B cell (primary cell): ENCODE data around the gene PODXL. TPM values are rescaled to one million over a fixed set of nuclear protein-coding genes. Genes with fewer than 3 reads are reported as not detected.

ENCODE experiments used
- ATAC-seq: fragments of 200-7000 bp; cut with Tn5 transposase; one replicate; pipeline ENCODE4 v1.10.0; 2021; ENCODE audit warnings: low read depth, mild to moderate bottlenecking, moderate number of reproducible peaks, moderate library complexity
- CTCF ChIA-PET: fragments of 350-600 bp; sonication (Branson Sonifier 250); formaldehyde crosslinking; loops from one replicate; lab custom pipeline; 2021; ENCODE audit warnings: antibody characterized with exemption, inconsistent platforms; lab: Charles Lee
- POLR2A ChIA-PET: fragments of 350-600 bp; sonication (Branson Sonifier 250); formaldehyde crosslinking; loops from one replicate; lab custom pipeline; 2021; ENCODE audit warnings: antibody characterized with exemption; lab: Charles Lee
- DNase-seq: peaks from one replicate; pipeline ENCODE4 v3.0.0; 2013
- H2AFZ ChIP-seq: 2 replicates; pipeline ENCODE4 v1.6.1; 2012; ENCODE audit warnings: mild to moderate bottlenecking, low read depth, low read length; ENCODE audit not compliant: insufficient read depth, poor library complexity, severe bottlenecking
- H3K27ac ChIP-seq, 2 donors: 1 replicate in 1 of 2; 2 replicates in 1 of 2; pipeline ENCODE4 v1.5.1; 2012 to 2013; ENCODE audit warnings: low read length in 2 of 2, mild to moderate bottlenecking in 2 of 2, moderate library complexity in 1 of 2
- H3K27me3 ChIP-seq, 4 experiments: fragments of 200-600 bp in 1 of 4; sonication (generic) in 1 of 4; replicated peaks in 1 of 4; 1 replicate in 2 of 4; 2 replicates in 2 of 4; pipeline versions ENCODE4 v1.6.1 to v1.7.0; 2013 to 2016; ENCODE audit warnings: low read length in 3 of 4, mild to moderate bottlenecking in 2 of 4, mixed read lengths in 1 of 4, moderate library complexity in 1 of 4; ENCODE audit not compliant: insufficient read depth in 4 of 4, control insufficient read depth in 3 of 4; ENCODE audit errors: control extremely low read depth in 1 of 4
- H3K36me3 ChIP-seq, 2 experiments: replicated peaks in 1 of 2; 1 replicate in 1 of 2; 2 replicates in 1 of 2; pipeline versions ENCODE4 v1.6.1 to v1.7.1; 2013; ENCODE audit warnings: low read length in 1 of 2; ENCODE audit not compliant: insufficient read depth in 2 of 2, control insufficient read depth in 1 of 2; ENCODE audit errors: control extremely low read depth in 1 of 2, extremely low read depth in 1 of 2
- H3K4me1 ChIP-seq, 2 donors: fragments of 200-600 bp in 1 of 2; sonication (generic) in 1 of 2; 1 replicate in 1 of 2; 2 replicates in 1 of 2; pipeline versions ENCODE4 v1.5.1 to v1.6.1; 2013 to 2017; ENCODE audit warnings: low read length in 2 of 2; ENCODE audit not compliant: control insufficient read depth in 2 of 2, insufficient read depth in 2 of 2
- H3K4me2 ChIP-seq: replicated peaks from 2 replicates; pipeline ENCODE3; 2012; ENCODE audit warnings: mild to moderate bottlenecking, low read depth, low read length; ENCODE audit not compliant: poor library complexity, severe bottlenecking
- H3K4me3 ChIP-seq, 5 experiments: fragments of 200-600 bp in 1 of 5; sonication (generic) in 1 of 5; 1 replicate in 3 of 5; 2 replicates in 2 of 5; pipeline versions ENCODE4 v1.5.1 to v1.7.0; 2011 to 2016; ENCODE audit warnings: low read length in 4 of 5, mild to moderate bottlenecking in 4 of 5, low read depth in 2 of 5, control low read depth in 1 of 5, moderate library complexity in 1 of 5; ENCODE audit not compliant: insufficient read depth in 1 of 5; ENCODE audit errors: control extremely low read depth in 1 of 5, extremely low read depth in 1 of 5
- H3K79me2 ChIP-seq: fragments of 200-600 bp; sonication (generic); one replicate; pipeline ENCODE4 v1.6.0; 2016; ENCODE audit warnings: low read length; ENCODE audit not compliant: control insufficient read depth, insufficient read depth
- H3K9ac ChIP-seq: fragments of 200-600 bp; sonication (generic); 2 replicates; pipeline ENCODE4 v1.6.1; 2017; ENCODE audit warnings: mild to moderate bottlenecking, low read length, moderate library complexity
- H3K9me3 ChIP-seq, 3 donors: one replicate each; pipeline versions ENCODE4 v1.6.1 to v1.7.1; 2013; ENCODE audit warnings: low read length in 2 of 3; ENCODE audit not compliant: control insufficient read depth in 2 of 3, insufficient read depth in 1 of 3; ENCODE audit errors: control extremely low read depth in 1 of 3
- H4K20me1 ChIP-seq: 2 replicates; pipeline ENCODE4 v1.6.0; 2012; ENCODE audit warnings: mild to moderate bottlenecking, low read length; ENCODE audit not compliant: insufficient read depth, control insufficient read depth, poor library complexity, severe bottlenecking
- H3K27ac Mint-ChIP-seq: one replicate; pipeline ENCODE4 v1.8.0; 2021; ENCODE audit warnings: mixed read lengths
- H3K27me3 Mint-ChIP-seq: one replicate; pipeline ENCODE4 v1.8.0; 2021; ENCODE audit warnings: mixed read lengths
- H3K4me1 Mint-ChIP-seq: one replicate; pipeline ENCODE4 v1.8.0; 2021; ENCODE audit warnings: mixed read lengths
- H3K4me3 Mint-ChIP-seq: one replicate; pipeline ENCODE4 v1.8.0; 2021; ENCODE audit warnings: mixed read lengths
- H3K9me3 Mint-ChIP-seq: one replicate; pipeline ENCODE4 v1.8.0; 2022; ENCODE audit warnings: mixed read lengths; ENCODE audit not compliant: insufficient read depth
- EZH2 ChIP-seq: IDR thresholded peaks from 2 replicates; pipeline ENCODE4 v1.6.1; 2012; ENCODE audit warnings: borderline replicate concordance, low read depth, mild to moderate bottlenecking, moderate library complexity, low read length; ENCODE audit not compliant: insufficient read depth, poor library complexity, severe bottlenecking
- WGBS: methylation state at CpG from one replicate; pipeline ENCODE4 v1.1.5; 2013; ENCODE audit warnings: missing lambda C conversion rate; ENCODE audit not compliant: insufficient coverage; 5-methylcytosine and 5-hydroxymethylcytosine counted together
- intact Hi-C: fragments of 100-400 bp; cut with micrococcal nuclease; formaldehyde crosslinking; loops from one replicate; pipeline ENCODE4 v1.10.0; 2022
- polyA plus RNA-seq: library from polyadenylated mRNA; depleted of rRNA; stranded (reverse); fragments of >200 nt; gene quantifications from 2 replicates; pipeline ENCODE4 v1.2.3, GENCODE V29; 2012
- total RNA-seq, 2 donors: library from RNA; stranded (reverse); fragments of 120-200 nt in 1 of 2; gene quantifications; 1 replicate in 1 of 2; 2 replicates in 1 of 2; pipeline versions ENCODE4 v1.2.3 to v1.2.4, GENCODE V29; 2013 to 2022
- TF ChIP-seq, protein P1 (sequence below): fragments of 200-600 bp; IDR thresholded peaks from one replicate; pipeline ENCODE4 v1.8.0; 2022; ENCODE audit warnings: antibody characterized with exemption, mild to moderate bottlenecking

The PODXL gene
- total and polyA plus RNA-seq, 2 donors (not counting 1 experiment from before 2014, with no cell fraction given): 1.5 to 5.8 TPM

DNA sequence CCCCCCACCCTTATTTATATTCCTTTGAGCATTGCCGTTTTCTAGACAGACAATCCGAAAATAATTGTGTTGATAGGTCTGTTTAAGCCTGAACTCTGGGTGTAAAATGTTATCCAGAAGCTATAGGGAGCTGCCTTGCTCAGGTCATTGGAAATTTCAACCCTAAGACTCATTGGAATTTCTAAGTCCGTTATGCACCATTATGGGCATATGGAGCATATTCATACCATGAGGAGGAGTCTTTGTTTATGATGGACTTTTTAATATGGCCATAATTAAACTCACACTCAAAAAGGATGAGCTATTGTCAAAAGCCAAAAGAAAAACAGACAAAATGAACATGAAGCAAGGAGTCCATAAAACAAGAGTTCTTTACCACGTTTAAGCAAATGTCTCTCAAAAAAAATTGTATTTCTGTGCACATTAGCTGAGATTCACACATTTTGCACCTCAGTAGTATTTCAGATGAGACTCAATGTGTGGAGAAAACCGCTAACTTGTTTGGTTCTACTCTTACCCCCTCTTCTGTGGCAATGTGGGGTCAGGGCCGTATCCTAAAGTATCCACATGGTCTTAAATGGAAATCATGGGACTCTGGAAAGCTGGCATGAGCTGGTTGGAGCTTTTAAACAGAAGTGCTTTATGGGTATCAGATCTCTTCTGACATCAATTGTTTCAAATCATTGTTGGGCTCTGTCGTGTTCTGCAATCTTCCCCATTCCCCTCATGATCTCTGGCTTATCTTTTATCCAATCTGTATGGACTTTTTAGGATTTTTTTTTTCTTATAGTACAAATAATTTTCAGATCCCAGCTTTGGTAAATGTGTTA lies 60.5 kb downstream of the PODXL start:
- Mint-ChIP-seq H3K27ac (no peak overlapping the region), H3K9me3 (no peaks in the 10 kb centered on the region), H3K4me3 (no peak overlapping the region), H3K4me1 (no peaks in the 10 kb centered on the region), H3K27me3 (no peaks in the 10 kb centered on the region)
- no peaks in the 10 kb centered on the region for H3K79me2 ChIP-seq
- POLR2A ChIA-PET: interaction anchor here (0.6 kb wide), 1 partner anchor 151 kb away, joined by 8 read pairs; no protein-coding TSS in a partner anchor
- ATAC-seq (no peak), DNase-seq (no peak)
- no peak overlapping the region for H3K27ac ChIP-seq
- intact Hi-C loops: no loop called here
- WGBS: 100% methylated on average over 1 of the region's 7 CpGs
- CTCF ChIA-PET: interaction anchor here (0.8 to 1.4 kb wide), 2 partner anchors 9 to 11 kb away, joined by 3 to 5 read pairs; no protein-coding TSS in a partner anchor
- TF ChIP-seq, protein P1, sequence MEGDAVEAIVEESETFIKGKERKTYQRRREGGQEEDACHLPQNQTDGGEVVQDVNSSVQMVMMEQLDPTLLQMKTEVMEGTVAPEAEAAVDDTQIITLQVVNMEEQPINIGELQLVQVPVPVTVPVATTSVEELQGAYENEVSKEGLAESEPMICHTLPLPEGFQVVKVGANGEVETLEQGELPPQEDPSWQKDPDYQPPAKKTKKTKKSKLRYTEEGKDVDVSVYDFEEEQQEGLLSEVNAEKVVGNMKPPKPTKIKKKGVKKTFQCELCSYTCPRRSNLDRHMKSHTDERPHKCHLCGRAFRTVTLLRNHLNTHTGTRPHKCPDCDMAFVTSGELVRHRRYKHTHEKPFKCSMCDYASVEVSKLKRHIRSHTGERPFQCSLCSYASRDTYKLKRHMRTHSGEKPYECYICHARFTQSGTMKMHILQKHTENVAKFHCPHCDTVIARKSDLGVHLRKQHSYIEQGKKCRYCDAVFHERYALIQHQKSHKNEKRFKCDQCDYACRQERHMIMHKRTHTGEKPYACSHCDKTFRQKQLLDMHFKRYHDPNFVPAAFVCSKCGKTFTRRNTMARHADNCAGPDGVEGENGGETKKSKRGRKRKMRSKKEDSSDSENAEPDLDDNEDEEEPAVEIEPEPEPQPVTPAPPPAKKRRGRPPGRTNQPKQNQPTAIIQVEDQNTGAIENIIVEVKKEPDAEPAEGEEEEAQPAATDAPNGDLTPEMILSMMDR: no peak
- TF ChIP-seq EZH2: no peak
- H4K20me1 ChIP-seq: no peaks in the 10 kb centered on the region
- H3K4me1 ChIP-seq: no peaks in the 10 kb centered on the region
- H3K27me3 ChIP-seq: no peaks in the 10 kb centered on the region
- peaks cover 3 to 7% of the 10 kb centered on the region in 2 experiments for H3K36me3 ChIP-seq
- H3K4me3 ChIP-seq: no peak overlapping the region
- H2AFZ ChIP-seq: no peak overlapping the region
- H3K4me2 ChIP-seq: no peak overlapping the region
- H3K9me3 ChIP-seq: no peaks in the 10 kb centered on the region
- H3K9ac ChIP-seq: no peak overlapping the region

DNA sequence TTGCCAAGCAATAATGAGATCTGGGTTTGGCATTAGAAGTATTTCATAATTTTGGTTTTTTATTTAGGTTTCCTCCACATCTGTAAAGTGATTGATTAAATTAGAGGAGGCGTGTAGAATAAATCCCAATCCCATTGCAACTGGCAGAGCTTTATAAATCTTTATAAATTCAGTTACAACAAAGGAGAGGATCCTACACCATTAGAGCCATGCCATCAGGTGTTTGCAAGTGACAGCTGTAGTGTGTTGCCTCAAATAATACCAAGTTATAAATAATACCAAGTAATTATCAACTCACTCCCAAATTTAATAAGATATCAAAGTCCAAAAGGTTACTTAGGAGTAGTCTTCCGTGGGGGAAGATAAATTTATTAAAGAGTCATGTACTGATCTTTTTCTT lies 62.2 kb downstream of the PODXL start:
- Histone ChIP-seq H3K4me3 (no peak overlapping the region), H3K36me3 (peaks cover under 1 to 7% of the 10 kb centered on the region in 2 experiments), H3K4me2 (no peak overlapping the region), H3K4me1 (no peaks in the 10 kb centered on the region), H2AFZ (no peak overlapping the region), H3K27ac (no peak overlapping the region), H3K27me3 (no peaks in the 10 kb centered on the region), H3K9me3 (no peaks in the 10 kb centered on the region), H4K20me1 (no peaks in the 10 kb centered on the region), H3K79me2 (no peaks in the 10 kb centered on the region), H3K9ac (no peak overlapping the region)
- intact Hi-C loops: no loop called here
- ChIA-PET POLR2A (no interaction called here), CTCF (interaction anchor here (0.8 to 1.8 kb wide), 2 partner anchors 9 to 21 kb away, joined by 4 to 5 read pairs; no protein-coding TSS in a partner anchor)
- H3K27me3 Mint-ChIP-seq: no peaks in the 10 kb centered on the region
- no peaks in the 10 kb centered on the region for H3K4me1 Mint-ChIP-seq
- DNase-seq: no peak
- TF ChIP-seq EZH2: no peak
- TF ChIP-seq, protein P1: no peak
- no peak for ATAC-seq
- no peaks in the 10 kb centered on the region for H3K9me3 Mint-ChIP-seq
- H3K27ac Mint-ChIP-seq: no peak overlapping the region
- WGBS: no CpG with 5 or more reads among the region's 2 CpGs
- H3K4me3 Mint-ChIP-seq: no peak overlapping the region
